ENCODE results near the gene GRID1. TPM values are rescaled to one million over a fixed set of nuclear protein-coding genes. Genes with fewer than 3 reads are reported as not detected.

The GRID1 gene
- total and polyA plus RNA-seq, 9 of the 15 experiments (the other 6 are each of a cell fraction or from before 2014, with no cell fraction given) = 0.01 to 7.2 (median 1.2) TPM

GRCh38 chr10:86062198-86062550 is 304.4 kb downstream of the GRID1 start:
- Histone ChIP-seq H3K9ac (ENCODE audit: insufficient read depth in 1 of 2, low read depth in 2 of 2, low read length in 2 of 2) (no peak overlapping the region), H3K9me3 (replicated peaks; ENCODE audit: control insufficient read depth, insufficient read depth, low read depth, low read length) (no peaks in the 10 kb centered on the region), H3K27me3 (ENCODE audit: control insufficient read depth in 2 of 2, insufficient read depth in 2 of 2, low read length in 2 of 2) (peaks cover 9 to 55% of the 10 kb centered on the region in 2 experiments; a peak in 4 of 5 replicates), H3K4me3 (no peak overlapping the region), H3K79me2 (ENCODE audit: control insufficient read depth, insufficient read depth, low read length) (no peaks in the 10 kb centered on the region), H3K27ac (ENCODE audit: extremely low read depth, low read depth, low read length) (no peak overlapping the region), H2AFZ (ENCODE audit: low read depth, low read length) (no peak overlapping the region), H3K9me1 (ENCODE audit: control insufficient read depth, insufficient read depth, low read length) (no peaks in the 10 kb centered on the region), H3K4me2 (ENCODE audit: insufficient read depth, low read length) (no peak overlapping the region), H3K4me1 (replicated peaks in 1 of 2; ENCODE audit: control insufficient read depth in 2 of 2, insufficient read depth in 2 of 2, low read length in 2 of 2) (no peaks in the 10 kb centered on the region), H4K20me1 (replicated peaks; ENCODE audit: control insufficient read depth, insufficient read depth, low read length) (no peaks in the 10 kb centered on the region), H3K36me3 (ENCODE audit: control insufficient read depth, insufficient read depth, low read length) (no peaks in the 10 kb centered on the region)
- no peak for DNase-seq (ENCODE audit: extremely low read depth in 1 of 4, low spot score in 3 of 4)
- intact Hi-C loops (cut with micrococcal nuclease) = no loop called here
- no peak for FAIRE-seq
- TF ChIP-seq CC2D1A (IDR thresholded peaks at IDR 0.05) (no peak), ZNF354B (CRISPR knock-in tag; IDR thresholded peaks at IDR 0.05) (no peak), ARHGAP35 (IDR thresholded peaks at IDR 0.05; ENCODE audit: partially characterized antibody) (no peak), XRCC5 (IDR thresholded peaks at IDR 0.05; ENCODE audit: low read depth, low read length) (no peak), CHCHD3 (CRISPR knock-in tag; IDR thresholded peaks at IDR 0.05) (no peak), FOS (IDR thresholded peaks at IDR 0.05; ENCODE audit: extremely low read depth, insufficient read length) (no peak), POLR2A (conservative IDR thresholded peaks at IDR 0.05) (no peak), POLR2G (IDR thresholded peaks at IDR 0.05; ENCODE audit: low read depth, low read length) (no peak), CREM (IDR thresholded peaks at IDR 0.05; ENCODE audit: low read depth) (no peak), TAF15 (IDR thresholded peaks at IDR 0.05; ENCODE audit: low read depth, low read length) (no peak)
- no TSS peak for BruUV-seq (replicated peaks)
- ChIA-PET POLR2A (no interaction called here), CTCF (ENCODE audit: low intra/inter-chr PET ratio) (no interaction called here)
- ATAC-seq = no peak
- 2% methylated on average over 8 of the region's 8 CpGs for WGBS (ENCODE audit: insufficient coverage, low coverage, missing lambda C conversion rate)
- in situ Hi-C loops (cut with MboI) = no loop called here
